NB4 (cell line): Measurements from ENCODE around the gene PBOV1.

Experiments
- CTCF ChIP-seq: IDR thresholded peaks from one replicate; pipeline ENCODE4 v1.5.1; 2012; ENCODE audit warnings: low read depth, low read length
- MYC ChIP-seq: IDR thresholded peaks from 2 replicates; pipeline ENCODE4 v1.6.1; 2011; ENCODE audit warnings: low read depth, low read length
- POLR2A ChIP-seq: IDR thresholded peaks from 2 replicates; pipeline ENCODE4 v1.6.1; 2011; ENCODE audit warnings: mild to moderate bottlenecking; ENCODE audit not compliant: insufficient read length; ENCODE audit errors: extremely low read depth
- TF ChIP-seq, protein P1 (sequence below): IDR thresholded peaks from 2 replicates; pipeline ENCODE4 v1.6.1; 2011; ENCODE audit warnings: low read depth, low read length

DNA sequence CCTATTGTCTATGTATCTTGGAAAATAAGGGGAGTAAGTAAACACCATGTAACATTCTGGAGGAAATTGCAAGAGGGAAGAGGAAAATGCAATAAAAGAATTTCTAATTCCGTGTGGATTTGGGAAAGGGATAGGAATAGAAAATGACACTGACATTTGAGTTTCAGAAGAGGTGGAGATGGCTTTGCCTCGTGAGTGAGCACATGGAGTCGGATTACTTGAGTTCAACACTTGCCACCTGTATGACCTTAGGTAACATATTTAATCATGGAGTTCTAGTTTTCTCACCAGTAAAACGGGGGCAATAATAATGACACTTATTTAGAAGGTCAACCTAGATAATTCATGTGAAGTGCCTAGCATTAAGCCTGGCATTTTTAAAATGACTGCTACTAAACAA lies 10.8 kb upstream of the PBOV1 start:
- no peak for TF ChIP-seq MYC
- no peak for TF ChIP-seq CTCF
- no peak for TF ChIP-seq POLR2A
- TF ChIP-seq, protein P1, sequence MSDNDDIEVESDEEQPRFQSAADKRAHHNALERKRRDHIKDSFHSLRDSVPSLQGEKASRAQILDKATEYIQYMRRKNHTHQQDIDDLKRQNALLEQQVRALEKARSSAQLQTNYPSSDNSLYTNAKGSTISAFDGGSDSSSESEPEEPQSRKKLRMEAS = no peak
